GM21381 (cell line): Measurements from ENCODE around the gene GPR65.
A peak's percentile ranks its signal among the peaks of the same experiment; 100 is the strongest.

ENCODE experiments used
- ATAC-seq: cut with Tn5 transposase; IDR thresholded peaks from one replicate; pipeline ENCODE4 v1.9.1; 2021; ENCODE audit warnings: mild to moderate bottlenecking, moderate library complexity; ENCODE audit not compliant: unreplicated experiment

Gene GPR65

DNA sequence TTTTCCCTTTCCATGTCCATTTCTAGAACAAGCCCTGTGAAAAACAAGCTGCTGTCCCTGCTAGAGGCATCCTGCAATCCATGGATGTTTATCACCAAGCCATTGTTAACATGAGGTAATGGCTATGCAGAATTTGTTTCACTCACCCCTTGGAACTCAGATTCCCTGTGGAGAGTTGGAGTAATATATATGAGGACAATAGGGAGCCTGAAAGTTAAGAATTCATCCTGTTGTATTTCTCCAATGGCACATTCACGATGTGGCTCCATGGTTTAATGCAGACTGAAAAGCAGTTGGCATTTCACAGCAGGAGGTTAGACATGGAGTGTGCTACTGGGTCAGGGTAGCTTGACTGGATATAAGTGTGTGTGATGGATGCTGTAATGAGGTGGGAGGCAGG is 32.4 kb downstream of the GPR65 start:
- ATAC-seq = no peak

DNA sequence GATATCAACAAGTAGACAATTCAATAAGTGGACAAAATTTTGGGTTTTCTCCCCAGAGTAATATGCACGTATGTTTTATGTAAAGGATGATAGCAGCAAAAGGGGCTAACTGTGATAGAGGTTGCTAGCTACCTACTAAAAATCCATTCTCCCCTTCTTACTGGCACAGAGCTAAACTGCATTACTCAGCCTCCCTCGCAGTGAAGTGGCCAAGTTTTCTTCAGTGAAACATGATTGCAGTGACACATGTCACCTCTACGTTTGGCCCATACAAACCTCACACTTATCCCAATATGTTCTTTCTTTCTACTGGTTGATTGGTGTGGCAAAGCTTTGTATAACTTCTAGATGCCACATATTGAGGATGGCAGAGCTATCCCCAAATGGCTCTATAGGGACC is 34.3 kb downstream of the GPR65 start:
- ATAC-seq = no peak

DNA sequence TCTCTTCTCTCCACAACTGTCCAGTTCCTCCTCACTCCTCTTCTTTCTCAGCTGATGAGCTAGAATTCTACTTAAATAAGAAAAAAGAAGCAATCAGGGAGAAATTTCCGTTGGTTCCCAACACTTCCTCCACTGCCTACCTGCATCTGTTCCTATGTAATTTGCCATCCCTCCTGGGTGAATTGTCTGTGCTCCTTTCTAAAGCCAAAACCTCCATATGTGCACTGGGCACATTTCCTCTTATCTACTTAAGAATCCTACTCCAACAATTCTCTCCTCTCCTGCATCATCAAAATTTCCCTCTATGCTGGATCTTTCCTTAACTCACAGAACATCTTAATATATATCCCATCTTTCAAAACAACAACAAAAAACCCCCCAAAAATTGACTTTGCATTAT is 35.2 kb downstream of the GPR65 start:
- no peak for ATAC-seq

DNA sequence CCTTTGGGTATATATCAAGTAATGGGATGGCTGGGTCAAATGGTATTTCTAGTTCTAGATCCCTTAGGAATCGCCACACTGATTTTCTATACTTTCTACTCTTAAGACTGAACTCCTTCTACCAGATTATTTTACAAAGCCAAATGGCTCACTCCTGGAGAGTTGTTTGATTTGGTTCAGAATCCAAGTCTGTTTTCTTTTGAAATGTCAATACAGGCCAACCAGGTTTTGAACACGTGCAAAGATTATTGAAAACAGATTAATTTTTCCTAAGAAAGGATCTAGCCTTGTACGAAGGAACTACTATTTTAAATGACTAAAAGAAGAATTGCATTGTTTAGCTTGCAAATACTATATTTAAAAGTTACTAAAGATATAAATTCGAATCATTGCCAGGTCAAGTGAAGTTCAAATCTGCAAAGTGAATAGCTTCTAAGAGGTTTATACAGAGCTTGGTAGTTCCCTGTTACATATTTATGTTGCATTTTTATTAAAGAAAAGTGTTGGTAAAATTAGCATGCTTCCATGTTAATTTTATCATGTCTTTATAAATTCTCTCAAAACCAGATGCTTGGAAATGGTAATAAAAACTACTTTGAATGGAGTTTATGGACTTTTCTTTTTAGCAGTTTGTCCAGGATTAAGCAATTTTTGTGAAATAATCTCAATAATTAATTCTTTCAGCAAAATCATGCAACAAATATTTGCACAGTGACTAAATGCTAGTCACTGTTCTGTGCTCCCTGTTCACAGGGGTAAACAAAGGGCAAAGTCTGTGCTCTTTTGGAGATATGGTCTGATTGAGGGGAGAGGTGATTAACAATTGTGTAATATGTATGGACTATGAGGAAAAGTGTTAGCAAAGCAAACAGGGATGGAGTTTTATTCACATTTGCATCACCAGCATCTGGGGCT is 38.9 kb downstream of the GPR65 start:
- ATAC-seq = no peak

DNA sequence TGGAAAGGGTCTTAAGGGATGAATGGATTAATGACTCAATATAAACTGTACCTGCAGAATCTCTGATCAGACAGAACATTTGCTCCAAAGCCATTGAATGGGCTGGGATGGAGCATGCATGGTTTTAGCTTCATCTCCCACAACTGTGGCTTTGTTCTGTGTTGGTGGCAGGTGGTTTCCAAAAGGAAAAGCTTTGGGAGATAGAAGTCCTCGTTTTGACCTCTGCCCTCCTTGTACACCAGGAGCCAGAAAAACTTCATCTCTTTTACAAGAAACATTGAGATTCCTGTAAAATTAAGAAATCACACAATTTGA is 39.5 kb downstream of the GPR65 start:
- ATAC-seq = no peak

DNA sequence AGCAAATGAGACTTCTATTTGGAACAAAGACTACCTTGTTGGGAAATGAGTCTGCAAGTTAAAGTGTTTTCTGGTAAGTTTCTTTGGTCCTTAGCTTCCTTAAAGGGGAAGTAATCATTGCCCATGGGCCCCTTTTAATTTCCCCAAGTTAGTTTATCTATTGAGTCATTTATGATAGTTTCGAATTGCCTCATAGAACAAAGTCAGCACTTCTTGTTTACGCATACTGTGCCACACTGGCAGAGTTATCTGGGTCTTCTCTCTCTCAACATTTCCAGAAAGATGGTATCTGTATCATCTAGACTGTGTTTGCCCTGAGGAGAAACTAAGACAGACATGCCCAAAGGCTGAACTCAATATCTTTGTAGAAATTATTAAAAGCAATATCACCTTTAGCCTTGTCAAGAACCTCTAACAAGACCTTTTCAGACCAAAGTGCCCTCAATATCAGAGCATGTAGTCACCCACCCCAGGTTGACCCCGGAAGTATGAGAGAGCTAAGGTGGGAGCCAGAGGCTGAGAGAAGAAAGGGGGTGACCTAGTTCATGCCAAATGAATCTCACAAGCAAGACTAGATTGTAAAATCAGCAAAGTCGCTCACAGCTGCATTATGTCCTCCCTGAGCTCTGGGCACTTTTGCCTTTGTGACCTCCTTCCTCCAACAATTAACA is 40.0 kb downstream of the GPR65 start:
- peak; percentile 77 for ATAC-seq

DNA sequence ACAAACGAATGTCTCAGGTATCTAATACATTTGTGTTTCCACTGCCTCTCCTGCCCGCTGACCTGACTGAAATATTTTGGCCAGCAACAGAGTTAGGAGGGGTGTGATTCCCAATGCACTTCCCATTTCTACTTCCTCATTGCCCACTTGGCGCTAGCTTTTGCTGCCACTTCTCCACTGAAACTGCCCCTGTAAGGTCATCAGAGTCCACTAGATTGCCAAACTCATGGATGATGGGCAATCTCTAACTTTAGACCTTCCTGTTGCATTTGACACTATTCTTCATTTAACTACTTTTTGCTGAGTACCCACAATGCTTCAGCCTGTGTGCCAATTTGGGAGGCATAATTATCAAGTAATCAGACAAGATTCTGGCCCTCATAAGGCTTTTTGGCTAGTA is 40.8 kb downstream of the GPR65 start:
- ATAC-seq = no peak

DNA sequence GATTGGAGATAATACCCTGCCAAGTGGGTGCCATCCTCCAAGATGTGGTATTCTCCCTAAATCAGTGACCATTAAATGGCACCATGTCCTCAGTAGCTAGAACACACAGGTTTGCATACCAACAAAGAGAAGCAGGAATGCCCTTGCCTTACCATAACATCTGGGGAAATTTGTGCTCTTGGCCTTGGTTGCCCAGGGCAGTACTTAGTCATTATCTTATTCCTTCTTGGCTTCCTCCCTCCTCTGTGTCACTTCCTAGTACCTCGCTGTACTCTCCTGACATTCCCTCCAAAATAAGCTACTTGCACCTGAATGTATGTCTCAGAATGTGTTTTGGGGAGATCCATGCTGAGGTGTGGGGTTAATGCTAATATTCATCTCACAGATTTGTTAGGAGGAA is 43.4 kb downstream of the GPR65 start:
- no peak for ATAC-seq

DNA sequence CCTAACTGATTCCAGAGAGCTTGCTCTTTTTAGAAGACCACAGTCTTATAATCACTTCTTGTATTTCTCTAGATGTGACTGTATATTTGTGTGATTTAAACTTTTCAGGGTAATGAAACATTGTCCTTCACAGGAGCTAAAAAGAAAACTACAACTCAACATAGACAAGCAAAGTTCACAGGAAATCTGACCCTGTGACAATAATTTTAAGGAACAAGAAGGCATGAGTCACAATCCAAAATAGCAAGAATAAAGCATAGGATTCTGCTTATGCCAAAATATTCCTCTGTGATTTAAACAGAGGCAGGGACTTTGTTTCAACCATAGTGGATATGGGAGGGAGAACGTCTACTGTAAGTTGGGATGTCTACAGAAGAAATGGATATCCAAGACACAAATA is 44.3 kb downstream of the GPR65 start:
- ATAC-seq = no peak

DNA sequence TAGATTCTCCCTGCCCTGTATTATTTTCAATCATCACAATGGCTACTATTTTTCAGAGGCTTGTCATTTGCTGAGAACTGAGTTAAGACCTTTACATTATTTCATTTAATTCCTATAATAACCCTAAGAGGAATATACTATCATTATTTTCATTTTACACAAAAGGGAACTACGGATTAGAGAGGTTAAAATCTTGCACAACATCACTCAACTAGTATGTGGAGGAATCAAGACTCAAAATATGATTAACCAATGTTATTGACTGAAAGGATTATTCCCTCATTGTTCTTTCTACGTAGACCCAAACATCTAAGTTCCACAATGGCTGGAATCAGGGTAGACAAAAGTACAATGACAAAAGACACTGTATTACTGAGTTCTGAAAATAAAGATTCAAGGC is 45.0 kb downstream of the GPR65 start:
- ATAC-seq = no peak

DNA sequence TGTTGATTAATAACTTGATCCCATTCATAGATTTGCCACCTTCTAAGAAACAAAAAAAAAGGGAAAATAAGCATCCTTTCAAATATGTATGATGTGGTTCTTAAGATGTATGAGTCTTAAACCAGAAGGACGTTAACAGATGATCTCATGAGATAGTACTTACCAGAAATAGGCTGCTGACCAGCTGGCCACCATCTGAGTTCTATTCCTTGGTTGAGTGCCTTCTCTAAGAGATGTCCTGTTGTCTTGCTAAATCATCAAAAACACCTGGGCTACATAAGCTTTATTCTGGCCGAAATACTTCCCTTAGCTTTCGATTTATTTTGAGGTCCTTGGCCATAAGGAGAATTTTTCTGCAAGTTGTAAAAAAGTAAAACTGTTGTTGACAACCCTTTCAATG is 55.6 kb downstream of the GPR65 start:
- ATAC-seq = no peak

DNA sequence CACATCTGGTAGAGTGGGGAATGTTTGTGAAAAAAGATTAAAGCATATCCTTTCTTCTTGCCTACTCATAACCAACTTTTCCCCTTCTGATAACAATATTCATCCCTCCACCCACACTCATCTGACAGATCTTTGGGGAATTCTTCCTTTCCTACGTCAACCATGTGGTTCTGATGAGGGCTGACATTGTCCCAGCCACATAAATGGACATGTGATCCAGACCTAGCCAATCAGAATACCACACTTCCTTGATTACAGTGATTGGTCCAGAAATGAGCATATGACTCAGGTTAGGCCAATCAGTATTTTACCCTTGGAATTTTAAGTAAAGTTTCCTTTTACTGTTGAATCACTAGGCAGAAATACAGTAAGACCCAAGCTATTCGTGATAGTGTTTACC is 58.9 kb downstream of the GPR65 start:
- ATAC-seq = no peak
